ENCODE results near the gene HEG1.

The HEG1 gene

GRCh38 chr3:125017406-125017805 lies 38.4 kb downstream of the HEG1 start:
- in situ Hi-C loops (cut with HindIII; ENCODE audit: low sequenced_read_pairs): no loop called here

DNA sequence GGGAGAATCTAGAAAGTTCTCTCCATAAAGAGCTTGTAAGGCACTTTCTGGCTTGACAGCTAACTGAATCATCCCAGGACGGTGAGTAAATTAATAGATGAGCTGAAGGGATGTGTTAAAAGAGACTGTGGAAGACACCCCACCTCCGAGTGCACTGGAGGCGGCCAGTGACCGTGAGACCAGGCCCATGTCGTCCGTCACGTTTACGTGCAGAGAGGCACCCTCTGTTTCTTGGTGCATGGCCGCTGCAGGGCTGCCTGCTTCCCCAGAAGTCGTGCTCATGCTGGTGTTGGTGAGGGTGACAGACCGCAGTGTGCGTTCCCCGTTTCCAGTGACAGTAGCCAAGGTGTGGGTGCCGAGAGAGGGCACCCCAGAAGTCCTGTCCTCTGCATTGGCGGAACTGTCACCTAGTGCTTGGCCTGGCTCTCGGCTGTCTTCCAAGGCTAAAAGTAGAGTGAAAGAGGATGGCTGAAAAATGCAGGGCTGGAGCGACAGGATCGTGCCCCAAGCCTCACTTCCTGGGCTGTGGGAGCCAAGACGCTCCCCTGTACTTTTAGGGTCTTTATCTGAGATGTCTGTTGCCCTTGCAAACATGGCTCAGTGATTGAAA lies 41.1 kb downstream of the HEG1 start:
- in situ Hi-C loops (cut with HindIII; ENCODE audit: low sequenced_read_pairs): no loop called here

GRCh38 chr3:125013095-125013494 lies 42.7 kb downstream of the HEG1 start:
- in situ Hi-C loops (cut with HindIII; ENCODE audit: low sequenced_read_pairs): no loop called here

GRCh38 chr3:125011941-125012340 lies 43.9 kb downstream of the HEG1 start:
- in situ Hi-C loops (cut with HindIII; ENCODE audit: low sequenced_read_pairs): no loop called here

GRCh38 chr3:125010393-125010792 lies 45.4 kb downstream of the HEG1 start:
- in situ Hi-C loops (cut with HindIII; ENCODE audit: low sequenced_read_pairs): no loop called here

GRCh38 chr3:125008766-125009165 lies 47.0 kb downstream of the HEG1 start:
- in situ Hi-C loops (cut with HindIII; ENCODE audit: low sequenced_read_pairs): no loop called here

DNA sequence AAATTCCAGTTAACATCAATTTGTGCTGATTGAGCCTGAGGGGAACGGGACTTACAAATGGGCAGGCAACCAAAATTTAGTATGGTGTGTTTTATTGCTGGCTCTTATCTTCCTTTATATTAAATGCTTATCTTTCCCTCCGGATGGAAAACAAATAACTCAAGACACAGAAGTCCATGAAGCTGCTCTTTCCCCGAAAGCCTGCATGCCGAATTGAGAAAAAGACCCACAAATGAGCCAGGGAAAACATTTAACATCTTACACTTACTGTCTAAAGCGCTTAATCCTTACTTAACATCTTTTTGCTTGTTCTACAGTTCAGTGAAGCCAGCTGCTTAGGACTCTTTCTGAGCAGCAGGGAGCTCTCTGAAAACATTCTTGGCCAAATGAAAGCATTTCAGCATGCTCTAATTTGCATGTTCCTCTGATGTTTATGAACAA lies 49.5 kb downstream of the HEG1 start:
- in situ Hi-C loops (cut with HindIII; ENCODE audit: low sequenced_read_pairs): no loop called here

DNA sequence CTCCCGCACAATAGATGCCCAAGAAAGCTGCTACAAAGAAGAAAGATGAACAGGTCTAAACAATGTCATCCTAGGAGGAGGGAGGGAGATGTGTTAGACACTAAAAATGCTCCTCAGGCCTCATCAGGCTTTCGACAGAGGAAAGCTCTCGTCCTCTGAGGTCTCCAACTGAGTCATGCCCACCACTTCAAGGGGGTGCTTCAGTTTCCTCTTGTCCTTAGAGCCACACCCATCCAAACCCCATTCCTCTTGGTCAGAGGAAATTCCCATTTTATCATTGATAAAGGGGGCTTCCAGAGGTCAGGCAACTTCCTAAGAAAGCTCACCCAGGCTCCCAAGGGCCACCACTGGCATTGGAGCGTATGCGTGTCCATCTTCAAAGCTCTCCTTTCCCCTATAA lies 50.1 kb downstream of the HEG1 start:
- in situ Hi-C loops (cut with HindIII; ENCODE audit: low sequenced_read_pairs): no loop called here

- in situ Hi-C loops (cut with HindIII; ENCODE audit: low sequenced_read_pairs): no loop called here
Observed at GRCh38 chr3:125005222-125005621, 50.6 kb downstream of the HEG1 start.

DNA sequence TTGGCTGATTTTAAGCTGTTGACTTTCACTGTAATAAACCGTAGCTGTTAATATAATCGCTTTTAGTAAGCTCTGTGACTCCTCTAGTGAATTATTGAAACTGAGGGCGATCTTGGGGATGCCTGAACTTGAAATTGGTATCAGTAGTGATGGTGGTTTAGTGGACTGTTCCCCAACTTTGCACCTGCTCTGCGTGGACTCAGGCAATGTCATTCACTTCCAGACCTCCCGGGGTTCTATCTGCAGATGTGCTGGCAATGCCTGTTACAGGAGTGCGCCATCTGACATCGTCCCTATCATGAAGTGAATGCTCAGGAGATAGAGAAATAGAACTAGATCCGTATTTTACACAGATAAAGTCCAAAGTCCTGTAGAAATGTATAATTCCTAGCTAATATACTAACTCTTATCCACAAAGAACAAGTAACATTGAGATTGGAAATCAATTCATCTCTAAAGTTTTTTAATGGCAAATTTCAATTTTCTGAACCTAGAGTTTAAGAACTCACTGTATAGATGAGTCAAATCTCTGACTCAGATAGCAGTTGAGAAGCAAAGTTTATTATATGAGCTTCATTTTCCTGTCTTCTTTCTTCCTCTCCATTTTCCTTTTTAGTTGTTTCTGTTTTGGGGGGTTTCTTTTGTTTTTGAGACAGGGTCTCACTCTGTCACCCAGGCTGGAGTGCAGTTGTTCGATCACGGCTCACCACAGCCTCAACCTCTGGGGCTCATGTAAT lies 51.8 kb downstream of the HEG1 start:
- in situ Hi-C loops (cut with HindIII; ENCODE audit: low sequenced_read_pairs): no loop called here

- in situ Hi-C loops (cut with HindIII; ENCODE audit: low sequenced_read_pairs): no loop called here
Observed at GRCh38 chr3:125003369-125003853, 52.4 kb downstream of the HEG1 start.

- in situ Hi-C loops (cut with HindIII; ENCODE audit: low sequenced_read_pairs): no loop called here
Observed at GRCh38 chr3:125002414-125003368, 53.1 kb downstream of the HEG1 start.

GRCh38 chr3:125001557-125002413 lies 54.0 kb downstream of the HEG1 start:
- in situ Hi-C loops (cut with HindIII; ENCODE audit: low sequenced_read_pairs): no loop called here

DNA sequence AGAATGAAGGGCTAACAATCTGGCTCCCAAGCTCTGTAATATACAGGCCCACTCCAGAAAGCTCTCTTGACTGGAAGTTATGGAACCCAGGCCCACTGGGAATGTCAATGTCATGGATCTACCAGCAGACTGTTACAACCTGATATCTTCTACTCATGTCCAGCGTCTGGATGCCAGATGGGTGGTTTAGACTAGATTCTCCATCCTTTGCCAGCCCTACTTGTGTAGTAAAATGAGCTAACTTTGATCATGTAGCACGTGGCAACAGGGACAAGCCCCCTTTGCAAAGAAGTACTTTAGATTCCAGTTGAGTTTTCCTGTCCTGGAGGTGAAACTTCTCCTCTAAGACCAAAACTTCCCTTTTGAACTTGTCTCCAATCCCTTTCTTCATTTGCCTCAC lies 55.1 kb downstream of the HEG1 start:
- in situ Hi-C loops (cut with HindIII; ENCODE audit: low sequenced_read_pairs): no loop called here

- in situ Hi-C loops (cut with HindIII; ENCODE audit: low sequenced_read_pairs): no loop called here
Observed at GRCh38 chr3:124999897-125000435, 55.8 kb downstream of the HEG1 start.

GRCh38 chr3:124999317-124999716 lies 56.5 kb downstream of the HEG1 start:
- in situ Hi-C loops (cut with HindIII; ENCODE audit: low sequenced_read_pairs): no loop called here

DNA sequence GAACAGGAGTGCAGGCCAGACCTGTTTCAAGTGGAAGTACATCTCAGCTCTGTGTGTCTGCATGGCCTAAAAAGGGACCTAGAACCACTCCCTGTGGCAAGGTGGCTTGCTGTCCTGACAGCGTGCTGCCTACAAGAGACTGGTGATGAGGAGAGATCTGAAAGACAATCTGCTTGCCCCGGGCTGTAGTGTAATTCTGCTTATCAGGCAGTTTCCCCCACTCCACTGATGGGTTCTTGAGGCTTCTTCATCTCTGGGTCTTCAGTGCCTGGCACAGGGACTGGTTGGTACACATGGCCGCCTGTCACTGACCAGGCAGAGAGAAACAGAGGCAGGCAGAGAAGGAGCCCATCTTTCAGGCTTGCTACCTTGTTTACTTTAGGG lies 57.6 kb downstream of the HEG1 start:
- in situ Hi-C loops (cut with HindIII; ENCODE audit: low sequenced_read_pairs): no loop called here

DNA sequence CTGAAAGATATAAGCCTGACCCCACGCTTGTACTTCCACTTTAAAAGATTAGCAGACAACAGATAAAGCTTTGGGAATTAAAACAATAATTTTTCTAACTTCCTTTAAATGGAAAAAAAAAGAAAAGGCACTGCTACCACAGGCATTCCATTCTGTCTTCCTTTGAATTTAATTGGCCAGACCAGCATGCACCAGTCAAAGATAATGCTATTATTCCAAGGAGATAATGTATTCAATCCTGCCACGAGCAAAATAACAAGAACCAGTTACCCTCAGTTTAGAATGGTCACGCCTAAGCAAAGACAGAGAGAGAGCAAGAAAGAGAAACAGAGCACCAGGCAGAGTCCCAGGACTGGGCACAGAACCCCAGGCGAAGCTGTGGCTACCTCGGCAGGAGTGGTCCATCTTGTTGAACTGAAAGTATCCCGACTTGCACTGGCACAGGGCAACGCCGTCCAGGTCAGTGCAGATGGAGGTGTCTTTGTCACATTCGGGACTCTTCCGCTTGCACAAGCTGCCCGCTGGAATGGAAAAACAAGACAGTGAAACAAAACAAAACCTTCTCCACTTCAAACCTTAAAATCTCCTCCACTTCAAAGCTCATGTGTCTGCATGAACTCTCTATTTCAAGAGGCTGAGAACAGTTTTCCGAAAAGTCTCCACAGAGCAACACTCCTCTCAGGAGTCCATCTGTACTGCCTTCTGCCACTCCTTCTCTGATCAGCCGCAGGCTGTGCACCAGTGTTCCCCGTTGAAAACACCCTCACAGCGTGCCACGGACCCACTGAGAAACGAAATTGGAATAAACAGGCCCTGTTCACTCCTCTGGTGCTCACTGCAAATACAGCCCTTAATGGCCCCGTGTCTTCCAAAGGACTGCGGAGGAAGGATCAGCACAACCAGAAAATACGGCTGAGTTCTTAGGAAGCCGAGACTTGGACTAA lies 58.2 kb downstream of the HEG1 start:
- in situ Hi-C loops (cut with HindIII; ENCODE audit: low sequenced_read_pairs): no loop called here

DNA sequence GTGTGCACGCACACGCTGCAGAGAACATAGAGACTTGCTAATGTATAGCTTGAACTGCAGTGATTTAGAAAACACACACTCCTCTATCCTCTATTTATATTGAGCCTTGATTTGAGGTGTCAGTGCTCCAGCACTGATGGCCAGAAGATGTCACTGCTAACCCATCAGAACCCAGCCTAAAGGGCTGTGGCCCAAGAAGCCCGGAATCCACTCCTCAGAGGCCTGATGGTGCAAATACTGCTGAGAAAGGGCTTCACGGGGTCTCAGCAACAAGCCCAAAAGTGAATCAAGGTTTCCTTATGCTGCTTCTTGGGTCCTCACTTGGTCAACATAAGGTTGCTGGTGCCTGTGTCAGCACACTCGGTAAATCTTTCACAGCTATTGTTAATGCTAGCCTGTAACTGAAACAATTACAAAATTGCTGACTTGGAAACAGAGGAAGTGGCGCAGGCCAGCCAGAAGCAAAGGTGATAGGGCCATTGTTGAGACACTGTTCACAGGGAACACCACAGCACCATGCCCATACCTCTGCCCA lies 60.3 kb downstream of the HEG1 start:
- in situ Hi-C loops (cut with HindIII; ENCODE audit: low sequenced_read_pairs): no loop called here

All from DLD1 (cell line).